GM18867 (cell line): ENCODE data around the gene ABCB4.

ENCODE experiments used
- ATAC-seq: cut with Tn5 transposase; IDR thresholded peaks from one replicate; pipeline ENCODE4 v1.9.1; 2021; ENCODE audit warnings: mild to moderate bottlenecking, moderate library complexity; ENCODE audit not compliant: unreplicated experiment

ABCB4 gene

GRCh38 chr7:87359366-87359765 is 116.1 kb downstream of the ABCB4 start:
- no peak for ATAC-seq

- ATAC-seq, result no peak
These were observed 119.0 kb downstream of the ABCB4 start for GRCh38 chr7:87356448-87356847.

- no peak for ATAC-seq
These were observed 120.7 kb downstream of the ABCB4 start for GRCh38 chr7:87354749-87355148.
